ENCODE results near the gene MCEMP1.

The MCEMP1 gene

GRCh38 chr19:7729211-7729610 lies 52.3 kb downstream of the MCEMP1 start:
- no peak for DNase-seq (ENCODE audit: low read depth, low spot score)

All from iPS DF 19.7 (cell line).